Measurements from ENCODE around the gene AP5Z1. TPM values are rescaled to one million over a fixed set of nuclear protein-coding genes. Genes with fewer than 3 reads are reported as not detected.

The AP5Z1 gene
- total RNA-seq, 1 experiment from 2014 or later, result 66.8 TPM

DNA sequence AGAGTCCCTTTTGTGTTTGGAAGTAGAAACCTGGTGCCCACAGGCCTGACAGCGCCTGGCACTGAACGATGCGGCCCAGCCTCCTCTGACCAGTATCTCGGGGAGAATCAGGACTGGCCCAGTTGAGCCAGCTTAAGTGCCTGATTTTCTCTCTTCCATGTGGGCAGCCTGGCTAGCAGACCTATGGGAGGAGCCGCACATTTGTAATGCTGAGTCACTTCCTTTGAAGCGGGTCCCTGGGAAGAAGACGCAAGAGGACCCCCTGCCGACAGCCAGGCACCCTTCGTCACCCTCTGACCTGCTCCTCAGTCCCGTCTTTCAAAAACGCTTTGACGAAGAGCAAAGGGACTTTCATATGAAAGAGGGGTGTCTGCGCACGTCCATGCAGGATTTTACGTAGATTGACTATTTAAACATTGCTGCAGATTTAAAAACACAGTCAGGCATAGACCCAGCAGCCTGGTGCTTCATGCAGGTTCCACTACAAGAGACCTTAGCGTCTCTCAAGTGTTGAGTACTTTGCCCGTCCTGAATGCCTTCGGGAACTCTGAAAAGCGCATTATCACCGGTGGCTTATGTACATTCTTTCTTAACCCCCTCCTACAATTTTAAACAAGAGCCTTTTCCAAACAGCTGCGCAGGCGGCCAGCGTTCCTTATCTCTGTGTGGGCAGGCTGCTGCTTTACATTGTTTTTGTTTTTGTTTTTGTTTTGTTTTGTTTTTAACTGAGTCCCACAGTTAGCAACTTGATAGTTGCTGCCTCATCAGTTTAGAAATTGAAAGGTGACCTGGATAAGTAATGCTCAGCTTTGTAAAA is 36.5 kb upstream of the AP5Z1 start:
- BruUV-seq (replicated peaks), result TSS peak; percentile 33
- Histone ChIP-seq H3K4me3 (ENCODE audit: low read depth, low read length) (peak overlapping the region; percentile 24), H3K4me1 (peaks cover 24% of the 10 kb centered on the region), H3K27me3 (replicated peaks; ENCODE audit: control insufficient read depth, insufficient read depth, low read length) (no peaks in the 10 kb centered on the region), H3K9me3 (no peaks in the 10 kb centered on the region), H3K36me3 (ENCODE audit: control insufficient read depth, insufficient read depth, low read length) (peaks cover 9% of the 10 kb centered on the region)
- H3K9me3 Mint-ChIP-seq (ENCODE audit: unreplicated experiment), result no peaks in the 10 kb centered on the region
- ChIA-PET POLR2A (interaction anchor here (0.5 to 1.2 kb wide), 2 partner anchors 36 to 69 kb away, joined by 4 to 7 read pairs; partner anchors contain the start of gene AP5Z1), CTCF (interaction anchor here (0.8 kb wide), 1 partner anchor 59 kb away, joined by 3 read pairs; no protein-coding TSS in a partner anchor)
- peak overlapping the region; percentile 66 for H3K4me3 Mint-ChIP-seq (ENCODE audit: unreplicated experiment)
- intact Hi-C loops (cut with micrococcal nuclease; ENCODE audit: unreplicated experiment), result loop anchor here (5.0 kb wide), 1 partner anchor 97 kb away; no protein-coding TSS in a partner anchor
- H3K27ac Mint-ChIP-seq (ENCODE audit: unreplicated experiment), result peak overlapping the region; percentile 89
- DNase-seq, result peak; percentile 66 to 71
- no peaks in the 10 kb centered on the region for H3K27me3 Mint-ChIP-seq (ENCODE audit: insufficient read depth, unreplicated experiment)
- peaks cover 73% of the 10 kb centered on the region for H3K36me3 Mint-ChIP-seq (ENCODE audit: insufficient read depth, unreplicated experiment)
- TF ChIP-seq, protein P1, sequence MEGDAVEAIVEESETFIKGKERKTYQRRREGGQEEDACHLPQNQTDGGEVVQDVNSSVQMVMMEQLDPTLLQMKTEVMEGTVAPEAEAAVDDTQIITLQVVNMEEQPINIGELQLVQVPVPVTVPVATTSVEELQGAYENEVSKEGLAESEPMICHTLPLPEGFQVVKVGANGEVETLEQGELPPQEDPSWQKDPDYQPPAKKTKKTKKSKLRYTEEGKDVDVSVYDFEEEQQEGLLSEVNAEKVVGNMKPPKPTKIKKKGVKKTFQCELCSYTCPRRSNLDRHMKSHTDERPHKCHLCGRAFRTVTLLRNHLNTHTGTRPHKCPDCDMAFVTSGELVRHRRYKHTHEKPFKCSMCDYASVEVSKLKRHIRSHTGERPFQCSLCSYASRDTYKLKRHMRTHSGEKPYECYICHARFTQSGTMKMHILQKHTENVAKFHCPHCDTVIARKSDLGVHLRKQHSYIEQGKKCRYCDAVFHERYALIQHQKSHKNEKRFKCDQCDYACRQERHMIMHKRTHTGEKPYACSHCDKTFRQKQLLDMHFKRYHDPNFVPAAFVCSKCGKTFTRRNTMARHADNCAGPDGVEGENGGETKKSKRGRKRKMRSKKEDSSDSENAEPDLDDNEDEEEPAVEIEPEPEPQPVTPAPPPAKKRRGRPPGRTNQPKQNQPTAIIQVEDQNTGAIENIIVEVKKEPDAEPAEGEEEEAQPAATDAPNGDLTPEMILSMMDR (IDR thresholded peaks at IDR 0.05; ENCODE audit: insufficient read depth in 1 of 2, low read depth in 1 of 2, low read length in 1 of 2, severe bottlenecking in 1 of 2, unreplicated experiment in 1 of 2), result no peak
- H3K4me1 Mint-ChIP-seq (ENCODE audit: low read depth, unreplicated experiment), result peaks cover 20% of the 10 kb centered on the region

DNA sequence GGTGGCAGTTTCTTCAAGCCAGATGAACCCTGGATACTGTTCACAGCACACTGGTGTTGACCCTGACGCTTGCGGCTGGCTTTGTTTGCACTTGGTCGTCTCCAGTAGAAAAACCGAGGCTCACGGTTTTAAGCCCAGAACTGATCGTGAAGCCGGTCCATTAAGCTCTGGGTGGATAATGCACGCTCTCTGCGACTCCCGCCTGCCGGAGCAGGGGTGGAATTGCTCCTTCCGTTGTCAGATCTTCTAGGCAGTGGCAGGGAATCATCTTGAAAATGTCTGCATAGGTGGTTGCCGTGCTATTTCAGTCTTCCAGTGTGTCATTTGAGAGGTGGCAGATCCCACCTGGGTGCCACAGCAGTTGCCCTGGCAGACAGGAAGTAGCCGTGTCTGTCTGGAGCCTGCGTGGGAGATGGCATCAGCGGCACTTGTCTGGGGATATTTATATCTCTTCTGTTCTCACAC is 35.9 kb upstream of the AP5Z1 start:
- Mint-ChIP-seq H3K27ac (ENCODE audit: unreplicated experiment) (peak overlapping the region; percentile 89), H3K27me3 (ENCODE audit: insufficient read depth, unreplicated experiment) (no peaks in the 10 kb centered on the region), H3K9me3 (ENCODE audit: unreplicated experiment) (no peaks in the 10 kb centered on the region), H3K4me3 (ENCODE audit: unreplicated experiment) (peak overlapping the region; percentile 66), H3K4me1 (ENCODE audit: low read depth, unreplicated experiment) (peaks cover 25% of the 10 kb centered on the region), H3K36me3 (ENCODE audit: insufficient read depth, unreplicated experiment) (peaks cover 73% of the 10 kb centered on the region)
- CTCF ChIA-PET, result interaction anchor here (0.8 kb wide), 1 partner anchor 59 kb away, joined by 3 read pairs; no protein-coding TSS in a partner anchor
- peak in 1 of 2 experiments; percentile 39 for DNase-seq
- no peak overlapping the region; the same call in 1 of the 2 replicates for H3K4me3 ChIP-seq (ENCODE audit: low read depth, low read length)
- peaks cover 9% of the 10 kb centered on the region for H3K36me3 ChIP-seq (ENCODE audit: control insufficient read depth, insufficient read depth, low read length)
- POLR2A ChIA-PET, result interaction anchor here (0.5 to 1.2 kb wide), 2 partner anchors 35 to 69 kb away, joined by 4 to 7 read pairs; partner anchors contain the start of gene AP5Z1
- peaks cover 30% of the 10 kb centered on the region for H3K4me1 ChIP-seq
- no peaks in the 10 kb centered on the region for H3K9me3 ChIP-seq
- intact Hi-C loops (cut with micrococcal nuclease; ENCODE audit: unreplicated experiment), result loop anchor here (5.0 kb wide), 1 partner anchor 97 kb away; no protein-coding TSS in a partner anchor
- no peaks in the 10 kb centered on the region for H3K27me3 ChIP-seq (replicated peaks; ENCODE audit: control insufficient read depth, insufficient read depth, low read length)
- TF ChIP-seq, protein P1 (IDR thresholded peaks at IDR 0.05; ENCODE audit: insufficient read depth in 1 of 2, low read depth in 1 of 2, low read length in 1 of 2, severe bottlenecking in 1 of 2, unreplicated experiment in 1 of 2), result no peak
- no TSS peak for BruUV-seq (replicated peaks)

DNA sequence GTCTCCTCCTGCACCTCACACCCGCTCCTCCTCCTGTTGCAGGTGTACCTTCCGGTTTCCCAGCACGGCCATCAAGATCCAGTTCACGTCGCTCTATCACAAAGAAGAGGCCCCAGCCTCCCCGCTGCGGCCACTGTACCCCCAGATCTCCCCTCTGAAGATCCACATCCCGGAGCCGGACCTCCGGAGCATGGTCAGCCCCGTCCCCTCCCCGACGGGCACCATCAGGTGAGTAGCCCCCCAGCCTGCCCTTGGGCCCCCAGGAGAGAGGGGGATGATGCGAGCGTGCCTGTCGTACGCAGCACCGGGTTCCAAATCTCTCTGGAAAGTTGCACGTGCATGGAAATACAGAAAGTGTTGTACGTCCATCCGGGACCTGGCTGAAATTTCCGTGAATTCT is 34.6 kb upstream of the AP5Z1 start:
- no peak for DNase-seq
- Mint-ChIP-seq H3K4me1 (ENCODE audit: low read depth, unreplicated experiment) (peaks cover 31% of the 10 kb centered on the region), H3K9me3 (ENCODE audit: unreplicated experiment) (no peaks in the 10 kb centered on the region), H3K27me3 (ENCODE audit: insufficient read depth, unreplicated experiment) (no peaks in the 10 kb centered on the region), H3K36me3 (ENCODE audit: insufficient read depth, unreplicated experiment) (peaks cover 78% of the 10 kb centered on the region), H3K4me3 (ENCODE audit: unreplicated experiment) (no peak overlapping the region), H3K27ac (ENCODE audit: unreplicated experiment) (peak overlapping the region; percentile 29)
- ChIA-PET CTCF (no interaction called here), POLR2A (no interaction called here)
- no TSS peak for BruUV-seq (replicated peaks)
- H3K36me3 ChIP-seq (ENCODE audit: control insufficient read depth, insufficient read depth, low read length), result peaks cover 9% of the 10 kb centered on the region
- H3K9me3 ChIP-seq, result no peaks in the 10 kb centered on the region
- H3K4me1 ChIP-seq, result peaks cover 39% of the 10 kb centered on the region
- H3K27me3 ChIP-seq (replicated peaks; ENCODE audit: control insufficient read depth, insufficient read depth, low read length), result no peaks in the 10 kb centered on the region
- intact Hi-C loops (cut with micrococcal nuclease; ENCODE audit: unreplicated experiment), result no loop called here
- TF ChIP-seq, protein P1 (IDR thresholded peaks at IDR 0.05; ENCODE audit: insufficient read depth in 1 of 2, low read depth in 1 of 2, low read length in 1 of 2, severe bottlenecking in 1 of 2, unreplicated experiment in 1 of 2), result no peak
- no peak overlapping the region for H3K4me3 ChIP-seq (ENCODE audit: low read depth, low read length)

All from Caco-2 (cell line).